ENCODE data around the gene IST1.

DNA sequence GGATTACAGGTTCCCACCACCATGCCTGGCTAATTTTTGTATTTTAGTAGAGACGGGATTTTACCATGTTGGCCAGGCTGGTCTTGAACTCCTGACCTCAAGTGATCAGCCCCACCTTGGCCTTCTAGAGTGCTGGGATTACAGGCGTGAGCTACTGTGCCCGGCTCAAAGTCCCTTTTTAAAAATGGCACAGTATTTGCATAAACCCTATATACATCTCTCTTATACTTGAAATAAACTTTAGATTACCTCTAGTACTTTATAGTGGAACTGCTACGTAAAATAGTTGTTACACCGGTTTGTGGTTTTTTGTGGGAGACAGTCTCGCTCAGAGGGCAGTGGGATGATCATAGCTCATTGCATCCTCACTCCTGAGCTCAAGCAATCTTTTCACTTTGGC is 36.3 kb downstream of the IST1 start:
- TF ChIP-seq SPI1 (IDR thresholded peaks at IDR 0.05; ENCODE audit: borderline replicate concordance, low read depth, low read length) (no peak), NCOA6 (IDR thresholded peaks at IDR 0.05) (no peak), ZNF583 (CRISPR knock-in tag; IDR thresholded peaks at IDR 0.05) (no peak), MAZ (CRISPR knock-in tag; conservative IDR thresholded peaks at IDR 0.05 in 1 of 2, IDR thresholded peaks at IDR 0.05 in 1 of 2) (no peak), EHMT2 (IDR thresholded peaks at IDR 0.05) (no peak), CHCHD3 (CRISPR knock-in tag; IDR thresholded peaks at IDR 0.05) (no peak), YY1 (IDR thresholded peaks at IDR 0.05; ENCODE audit: borderline replicate concordance in 1 of 3, control insufficient read depth in 1 of 3, extremely low read depth in 1 of 3, insufficient read depth in 3 of 3, insufficient read length in 1 of 3, insufficient replicate concordance in 2 of 3, low read depth in 1 of 3, low read length in 2 of 3) (no peak), RBM39 (optimal IDR thresholded peaks at IDR 0.05; ENCODE audit: low read depth, low read length) (no peak), GABPB2 (CRISPR knock-in tag; conservative IDR thresholded peaks at IDR 0.05) (no peak), FOSL1 (tag; conservative IDR thresholded peaks at IDR 0.05) (no peak)
- TF ChIP-seq, protein P1, sequence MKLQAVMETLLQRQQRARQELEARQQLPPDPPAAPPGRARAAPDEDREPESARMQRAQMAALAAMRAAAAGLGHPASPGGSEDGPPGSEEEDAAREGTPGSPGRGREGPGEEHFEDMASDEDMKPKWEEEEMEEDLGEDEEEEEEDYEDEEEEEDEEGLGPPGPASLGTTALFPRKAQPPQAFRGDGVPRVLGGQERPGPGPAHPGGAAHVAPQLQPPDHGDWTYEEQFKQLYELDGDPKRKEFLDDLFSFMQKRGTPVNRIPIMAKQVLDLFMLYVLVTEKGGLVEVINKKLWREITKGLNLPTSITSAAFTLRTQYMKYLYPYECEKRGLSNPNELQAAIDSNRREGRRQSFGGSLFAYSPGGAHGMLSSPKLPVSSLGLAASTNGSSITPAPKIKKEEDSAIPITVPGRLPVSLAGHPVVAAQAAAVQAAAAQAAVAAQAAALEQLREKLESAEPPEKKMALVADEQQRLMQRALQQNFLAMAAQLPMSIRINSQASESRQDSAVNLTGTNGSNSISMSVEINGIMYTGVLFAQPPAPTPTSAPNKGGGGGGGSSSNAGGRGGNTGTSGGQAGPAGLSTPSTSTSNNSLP (IDR thresholded peaks at IDR 0.05; ENCODE audit: borderline replicate concordance, low read depth, low read length): no peak

Data from K562 (cell line).